GM21526 (cell line): ENCODE data around the gene CALU.
A peak's percentile ranks its signal among the peaks of the same experiment; 100 is the strongest.

Source experiments
- ATAC-seq: cut with Tn5 transposase; IDR thresholded peaks from one replicate; pipeline ENCODE4 v1.9.1; 2021; ENCODE audit warnings: moderate library complexity; ENCODE audit not compliant: unreplicated experiment, low FRiP score

CALU gene

GRCh38 chr7:128781851-128782250 is 42.7 kb downstream of the CALU start:
- ATAC-seq: no peak

- ATAC-seq: no peak
These were observed 44.1 kb downstream of the CALU start for GRCh38 chr7:128783143-128783861.

- ATAC-seq: no peak
These were observed 46.6 kb downstream of the CALU start for GRCh38 chr7:128785738-128786137.

DNA sequence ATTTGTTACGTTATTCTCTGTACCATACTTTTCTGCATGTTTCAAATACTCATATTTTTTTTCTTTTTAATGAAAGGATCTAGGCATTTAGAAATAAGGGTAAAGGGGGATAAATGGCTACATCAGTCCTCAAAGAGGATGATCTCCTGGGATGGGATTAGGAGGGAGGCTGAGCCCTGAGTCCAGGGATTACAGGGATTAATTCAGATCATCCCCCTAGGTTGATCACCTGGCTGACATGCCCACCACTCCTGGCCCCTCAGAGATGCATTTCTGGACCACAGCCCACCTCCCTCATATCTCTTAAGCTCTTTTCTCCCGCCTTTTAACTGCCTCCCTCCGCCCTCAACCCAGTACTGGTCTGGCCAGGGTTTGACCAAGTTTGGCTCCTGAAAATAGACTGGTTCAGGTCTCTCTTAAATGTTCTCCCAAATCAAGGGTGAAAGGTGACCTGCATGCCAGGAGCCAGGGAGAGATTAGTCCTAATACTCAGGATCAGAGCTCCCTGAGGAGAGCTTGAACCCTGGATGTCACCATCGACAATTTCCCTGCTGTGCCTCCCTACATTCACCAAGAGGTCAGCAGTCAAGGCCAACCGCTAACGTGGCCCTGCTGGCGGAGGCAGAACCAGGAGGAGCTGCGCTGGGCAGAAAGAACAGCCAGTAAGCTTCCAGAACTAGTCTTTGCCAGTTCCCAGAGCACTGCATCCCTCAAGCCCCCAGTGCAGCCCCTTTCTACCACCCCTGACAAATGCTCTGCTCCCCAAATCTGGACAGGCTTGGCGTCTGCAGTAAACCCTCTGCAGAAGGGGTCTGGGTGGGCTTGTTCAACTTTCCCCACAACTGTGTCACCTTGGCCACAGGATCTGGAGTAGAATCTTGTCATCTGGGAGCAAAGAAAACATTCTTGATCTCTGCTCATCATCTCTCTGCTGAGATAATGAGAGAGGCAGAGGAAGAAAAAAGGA is 49.6 kb downstream of the CALU start:
- ATAC-seq: no peak

- peak; percentile 3 for ATAC-seq
These were observed 51.3 kb downstream of the CALU start for GRCh38 chr7:128790315-128791041.

- ATAC-seq: peak; percentile 78
These were observed 52.2 kb downstream of the CALU start, which contains the start of gene CCDC136 for GRCh38 chr7:128791121-128791971. CCDC136 (plus strand) TSS chr7:128791968; CDS start chr7:128792412, 444 bp downstream.

GRCh38 chr7:128791972-128792327 is 52.8 kb downstream of the CALU start:
- ATAC-seq: no peak

DNA sequence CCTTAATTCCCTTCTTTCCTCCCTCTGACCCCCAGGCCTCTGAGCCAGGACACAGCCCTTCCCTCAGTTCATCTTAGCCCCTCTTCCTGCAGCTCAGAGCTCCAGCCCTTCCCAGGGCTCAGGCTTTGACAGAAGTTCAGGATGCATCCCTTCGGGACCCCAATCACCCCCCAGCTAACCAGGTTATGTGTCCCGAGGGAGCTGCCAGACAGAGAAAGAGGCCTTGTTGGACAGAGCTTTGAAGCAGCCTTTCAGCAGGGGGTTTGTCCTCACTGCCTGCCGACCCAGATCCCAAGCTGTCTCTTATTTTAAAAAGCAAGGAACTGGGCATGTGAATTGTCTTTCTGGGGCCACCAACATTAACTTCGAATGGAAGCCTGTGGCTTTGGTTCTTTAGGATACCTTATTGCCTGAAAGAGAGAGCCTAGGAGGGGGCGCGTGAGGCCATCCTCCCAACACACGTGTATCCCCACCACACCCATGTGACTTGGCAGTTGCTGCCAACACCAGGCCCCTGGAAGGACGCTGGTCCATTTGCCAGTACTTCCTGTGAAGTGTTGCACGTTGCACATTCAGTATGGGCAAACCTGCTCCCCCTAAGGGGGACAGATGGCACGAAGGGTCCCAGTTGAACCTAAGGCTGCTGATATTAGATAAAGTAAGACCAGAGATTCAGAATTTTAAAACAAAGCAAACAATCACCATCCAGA is 53.5 kb downstream of the CALU start:
- no peak for ATAC-seq

GRCh38 chr7:128793181-128793547 is 54.0 kb downstream of the CALU start:
- no peak for ATAC-seq

GRCh38 chr7:128794020-128794419 is 54.9 kb downstream of the CALU start:
- no peak for ATAC-seq

DNA sequence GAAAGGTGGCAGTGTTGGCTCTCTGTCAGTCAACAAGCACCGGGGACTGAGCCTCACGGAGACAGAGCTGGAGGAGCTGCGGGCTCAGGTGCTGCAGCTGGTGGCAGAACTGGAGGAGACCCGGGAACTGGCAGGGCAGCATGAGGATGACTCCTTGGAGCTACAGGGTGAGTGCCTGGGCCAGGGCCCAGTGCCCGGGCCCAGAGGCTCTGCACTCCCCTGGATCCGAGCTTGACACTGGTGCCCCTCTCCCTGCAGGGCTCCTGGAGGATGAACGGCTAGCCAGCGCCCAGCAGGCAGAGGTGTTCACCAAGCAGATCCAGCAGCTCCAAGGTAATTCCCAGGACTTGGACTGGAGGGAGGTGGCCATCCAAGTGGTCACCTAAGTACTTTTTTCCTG is 55.3 kb downstream of the CALU start:
- ATAC-seq: no peak

- no peak for ATAC-seq
These were observed 56.0 kb downstream of the CALU start for GRCh38 chr7:128795129-128795528.

- ATAC-seq: no peak
These were observed 57.2 kb downstream of the CALU start for GRCh38 chr7:128796327-128796726.

DNA sequence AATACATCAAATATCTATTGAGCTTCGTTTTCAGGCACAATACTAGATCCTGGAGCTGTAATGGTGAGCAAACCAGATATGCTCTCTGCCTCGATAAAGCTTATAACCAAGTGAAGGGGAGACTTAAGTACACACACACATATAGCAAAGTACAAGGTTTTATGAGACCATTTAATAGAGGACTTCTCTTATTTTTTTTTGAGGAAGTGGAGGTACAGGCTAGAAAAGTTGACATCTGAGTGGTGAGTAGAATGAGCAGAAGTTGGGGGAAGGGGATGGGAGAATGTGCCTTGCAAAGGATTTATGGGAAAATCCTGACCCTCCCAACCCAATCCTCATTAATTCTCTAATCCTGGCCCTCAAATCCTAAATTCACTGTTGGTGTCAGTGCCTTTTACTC is 60.3 kb downstream of the CALU start:
- no peak for ATAC-seq

- ATAC-seq: no peak
These were observed 61.4 kb downstream of the CALU start for GRCh38 chr7:128800567-128800966.

GRCh38 chr7:128801003-128801402 is 61.8 kb downstream of the CALU start:
- ATAC-seq: no peak

DNA sequence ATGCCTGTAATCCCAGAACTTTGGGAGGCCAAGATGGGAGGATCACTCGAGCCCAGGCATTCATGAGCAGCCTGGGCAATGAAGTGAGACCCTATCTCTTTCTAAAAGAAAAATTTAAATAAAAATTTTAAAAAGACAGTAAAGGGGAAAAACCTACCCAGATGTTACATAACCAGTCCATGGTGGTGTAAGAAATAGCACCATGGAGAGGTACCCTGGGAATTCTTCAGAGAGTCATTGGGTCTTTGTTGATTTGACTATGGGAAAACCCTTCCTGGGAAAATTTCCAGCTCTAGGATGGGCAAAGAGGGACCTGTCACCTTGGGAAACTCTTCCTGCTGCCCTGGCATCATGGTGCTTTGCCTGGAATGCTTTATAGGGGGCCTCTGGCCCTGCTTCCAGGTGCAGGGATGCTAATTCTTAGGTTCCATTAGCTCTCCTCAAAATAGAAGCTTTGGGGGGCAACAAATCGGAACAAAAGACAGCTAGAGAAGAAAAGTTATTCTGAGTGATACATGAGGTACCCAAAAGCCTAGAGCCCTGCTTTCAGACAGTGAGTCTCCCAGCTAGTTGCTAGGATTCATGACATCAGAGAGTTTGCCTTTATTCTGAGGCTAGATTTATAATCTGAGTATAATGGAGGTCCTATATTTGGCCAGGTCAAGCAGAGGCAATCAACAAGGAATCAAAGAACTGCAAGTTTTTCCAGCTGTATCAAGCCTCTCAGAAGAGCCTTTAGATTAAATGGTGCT is 62.7 kb downstream of the CALU start:
- no peak for ATAC-seq

- no peak for ATAC-seq
These were observed 65.3 kb downstream of the CALU start for GRCh38 chr7:128804484-128804883.

GRCh38 chr7:128805225-128805624 is 66.1 kb downstream of the CALU start:
- ATAC-seq: no peak
